ENCODE measurements around the gene HTRA3.

The HTRA3 gene

DNA sequence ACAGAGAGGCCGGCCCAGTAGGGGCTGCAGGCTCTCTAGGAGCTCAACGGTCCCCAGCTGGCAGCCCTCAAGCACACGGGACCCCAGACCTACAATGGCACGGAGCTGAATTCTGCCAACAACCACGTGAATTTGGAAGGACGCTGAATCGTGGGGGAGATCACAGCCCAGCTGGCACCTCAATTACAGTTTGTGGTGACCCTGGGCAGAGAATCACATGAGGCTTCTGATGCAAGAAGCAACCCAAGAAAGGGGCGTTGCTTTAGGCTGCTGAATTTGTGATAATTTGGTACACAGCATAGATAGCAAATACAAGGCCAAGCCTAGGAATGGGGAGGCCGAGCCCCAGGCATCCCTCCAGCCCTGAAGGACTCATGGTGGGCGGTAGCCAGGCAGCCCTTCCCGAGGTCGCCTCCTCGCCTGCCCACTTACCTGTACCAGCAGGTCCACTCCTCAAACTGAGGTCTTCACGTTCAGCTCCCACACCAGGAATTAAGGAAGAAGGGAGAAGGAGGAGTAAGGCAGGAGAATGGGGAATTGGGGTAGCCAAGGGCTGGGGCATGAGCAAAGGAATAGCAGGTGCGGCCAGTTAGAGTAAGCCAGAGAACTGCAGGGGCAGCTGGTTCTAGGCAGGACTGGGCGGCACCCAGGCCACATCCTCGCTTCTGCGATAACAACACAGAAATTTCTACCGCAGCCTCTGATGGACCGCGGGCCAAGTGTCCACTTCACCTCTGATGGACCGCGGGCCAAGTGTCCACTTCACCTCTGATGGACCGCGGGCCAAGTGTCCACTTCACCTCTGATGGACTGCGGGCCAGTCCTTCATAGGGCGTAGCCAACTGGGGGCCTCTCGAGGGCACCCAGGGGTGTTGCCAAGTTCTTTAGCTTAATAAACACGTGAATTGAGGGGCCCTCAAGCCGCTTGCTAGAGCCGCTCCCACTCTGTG lies 23.4 kb upstream of the HTRA3 start:
- Histone ChIP-seq H3K79me2 (ENCODE audit: low read length) (no peaks in the 10 kb centered on the region), H3K4me1 (ENCODE audit: low read length) (peaks cover 8% of the 10 kb centered on the region; the same call in 1 of the 2 replicates)

DNA sequence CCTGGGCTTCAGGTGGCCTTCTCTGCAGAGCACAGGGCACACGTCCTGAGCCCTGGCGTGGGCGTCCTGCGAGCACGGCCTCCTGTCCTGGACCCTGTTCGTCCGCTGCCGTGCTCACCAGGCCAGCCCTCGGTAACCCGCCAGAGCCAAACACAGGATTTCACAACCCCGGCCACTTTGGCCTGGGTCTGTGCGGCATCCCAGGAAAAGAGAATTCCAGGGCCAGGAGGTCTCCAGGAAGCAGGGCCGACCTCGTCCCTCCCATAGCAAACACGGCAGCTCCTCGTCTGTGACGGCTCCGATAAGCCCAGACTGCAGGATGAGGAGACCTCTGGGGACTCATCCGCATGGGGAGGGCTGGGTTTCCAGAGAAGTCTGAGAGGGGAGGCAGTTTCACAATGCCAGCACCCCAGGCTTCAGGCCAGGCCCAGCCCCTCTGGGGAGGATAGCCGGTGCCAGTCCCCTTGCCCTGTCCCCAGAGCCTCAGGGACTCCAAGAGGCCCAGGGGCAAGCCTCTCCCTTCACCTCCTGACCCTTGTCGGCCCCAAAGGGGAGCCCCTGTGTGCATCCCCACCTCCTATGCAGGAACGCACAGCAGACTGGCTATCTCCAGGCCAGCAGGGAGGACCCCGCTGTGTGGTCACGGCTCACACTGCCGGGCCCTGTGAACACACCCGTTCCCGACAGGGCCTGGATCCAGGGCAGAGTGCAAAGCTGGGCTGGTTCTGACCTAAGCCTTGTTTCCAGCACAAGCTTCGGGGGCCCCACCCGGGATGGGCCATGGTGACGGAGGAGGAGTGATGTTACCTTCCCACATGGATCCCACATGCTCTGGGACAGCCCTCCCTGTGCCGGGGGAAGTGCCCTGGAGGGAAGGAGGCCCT lies 22.3 kb upstream of the HTRA3 start:
- H4K20me1 ChIP-seq (ENCODE audit: insufficient read depth, low read length), result no peaks in the 10 kb centered on the region
- H2AFZ ChIP-seq (ENCODE audit: low read depth, low read length), result no peak overlapping the region
- H3K4me2 ChIP-seq (ENCODE audit: low read length), result no peak overlapping the region
- no peak overlapping the region for H3K27ac ChIP-seq (ENCODE audit: low read length)
- H3K36me3 ChIP-seq (replicated peaks; ENCODE audit: low read depth, low read length), result no peaks in the 10 kb centered on the region
- H3K79me2 ChIP-seq (ENCODE audit: low read length), result no peaks in the 10 kb centered on the region
- no peak overlapping the region for H3K9ac ChIP-seq (ENCODE audit: low read length)
- no peak overlapping the region for H3K4me3 ChIP-seq (ENCODE audit: low read length)
- peaks cover 5% of the 10 kb centered on the region; the same call in 1 of the 2 replicates for H3K4me1 ChIP-seq (ENCODE audit: low read length)
- no peaks in the 10 kb centered on the region for H3K9me3 ChIP-seq (ENCODE audit: insufficient read depth, low read length)
- H3K27me3 ChIP-seq (ENCODE audit: low read depth, low read length), result no peaks in the 10 kb centered on the region
- TF ChIP-seq, protein P1, sequence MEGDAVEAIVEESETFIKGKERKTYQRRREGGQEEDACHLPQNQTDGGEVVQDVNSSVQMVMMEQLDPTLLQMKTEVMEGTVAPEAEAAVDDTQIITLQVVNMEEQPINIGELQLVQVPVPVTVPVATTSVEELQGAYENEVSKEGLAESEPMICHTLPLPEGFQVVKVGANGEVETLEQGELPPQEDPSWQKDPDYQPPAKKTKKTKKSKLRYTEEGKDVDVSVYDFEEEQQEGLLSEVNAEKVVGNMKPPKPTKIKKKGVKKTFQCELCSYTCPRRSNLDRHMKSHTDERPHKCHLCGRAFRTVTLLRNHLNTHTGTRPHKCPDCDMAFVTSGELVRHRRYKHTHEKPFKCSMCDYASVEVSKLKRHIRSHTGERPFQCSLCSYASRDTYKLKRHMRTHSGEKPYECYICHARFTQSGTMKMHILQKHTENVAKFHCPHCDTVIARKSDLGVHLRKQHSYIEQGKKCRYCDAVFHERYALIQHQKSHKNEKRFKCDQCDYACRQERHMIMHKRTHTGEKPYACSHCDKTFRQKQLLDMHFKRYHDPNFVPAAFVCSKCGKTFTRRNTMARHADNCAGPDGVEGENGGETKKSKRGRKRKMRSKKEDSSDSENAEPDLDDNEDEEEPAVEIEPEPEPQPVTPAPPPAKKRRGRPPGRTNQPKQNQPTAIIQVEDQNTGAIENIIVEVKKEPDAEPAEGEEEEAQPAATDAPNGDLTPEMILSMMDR (IDR thresholded peaks at IDR 0.05; ENCODE audit: low read depth, low read length), result no peak
- TF ChIP-seq EZH2phosphoT487 (IDR thresholded peaks at IDR 0.05; ENCODE audit: low read depth), result no peak

More for the DNA sequence above, 23.4 kb upstream of the HTRA3 start:
- Histone ChIP-seq H3K27me3 (ENCODE audit: low read depth, low read length) (no peaks in the 10 kb centered on the region), H3K4me3 (ENCODE audit: low read length) (no peak overlapping the region), H3K27ac (ENCODE audit: low read length) (no peak overlapping the region), H3K4me2 (ENCODE audit: low read length) (no peak overlapping the region), H4K20me1 (ENCODE audit: insufficient read depth, low read length) (no peaks in the 10 kb centered on the region), H3K36me3 (replicated peaks; ENCODE audit: low read depth, low read length) (no peaks in the 10 kb centered on the region), H2AFZ (ENCODE audit: low read depth, low read length) (no peak overlapping the region), H3K9ac (ENCODE audit: low read length) (no peak overlapping the region), H3K9me3 (ENCODE audit: insufficient read depth, low read length) (no peaks in the 10 kb centered on the region)
- TF ChIP-seq, protein P1 (IDR thresholded peaks at IDR 0.05; ENCODE audit: low read depth, low read length), result no peak
- TF ChIP-seq EZH2phosphoT487 (IDR thresholded peaks at IDR 0.05; ENCODE audit: low read depth), result no peak

DNA sequence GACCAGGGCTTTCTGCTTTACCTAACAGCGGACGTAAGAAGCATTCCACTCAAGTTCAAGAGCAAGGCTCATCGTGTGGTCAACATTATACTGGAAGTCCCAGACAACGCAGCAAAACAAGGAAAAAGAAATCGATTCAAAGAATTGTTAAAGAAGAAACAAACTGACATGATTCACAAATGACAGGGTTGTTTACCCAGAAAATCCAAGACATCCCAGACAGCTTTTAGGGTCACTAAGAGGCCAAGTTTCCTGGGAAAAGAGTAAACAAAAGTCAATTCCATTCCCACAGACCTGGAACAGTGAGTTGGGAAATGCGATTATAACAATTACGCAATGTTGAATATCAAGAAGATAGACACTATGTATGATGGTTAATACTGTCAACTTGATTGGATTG lies 21.5 kb upstream of the HTRA3 start:
- H2AFZ ChIP-seq (ENCODE audit: low read depth, low read length), result no peak overlapping the region
- H3K27me3 ChIP-seq (ENCODE audit: low read depth, low read length), result no peaks in the 10 kb centered on the region
- H4K20me1 ChIP-seq (ENCODE audit: insufficient read depth, low read length), result no peaks in the 10 kb centered on the region
- H3K4me2 ChIP-seq (ENCODE audit: low read length), result no peak overlapping the region
- no peak for TF ChIP-seq EZH2phosphoT487 (IDR thresholded peaks at IDR 0.05; ENCODE audit: low read depth)
- TF ChIP-seq, protein P1 (IDR thresholded peaks at IDR 0.05; ENCODE audit: low read depth, low read length), result no peak
- H3K36me3 ChIP-seq (replicated peaks; ENCODE audit: low read depth, low read length), result no peaks in the 10 kb centered on the region
- H3K27ac ChIP-seq (ENCODE audit: low read length), result no peak overlapping the region
- no peak overlapping the region for H3K9ac ChIP-seq (ENCODE audit: low read length)
- no peaks in the 10 kb centered on the region for H3K79me2 ChIP-seq (ENCODE audit: low read length)
- H3K9me3 ChIP-seq (ENCODE audit: insufficient read depth, low read length), result no peaks in the 10 kb centered on the region
- no peaks in the 10 kb centered on the region for H3K4me1 ChIP-seq (ENCODE audit: low read length)
- H3K4me3 ChIP-seq (ENCODE audit: low read length), result no peak overlapping the region

DNA sequence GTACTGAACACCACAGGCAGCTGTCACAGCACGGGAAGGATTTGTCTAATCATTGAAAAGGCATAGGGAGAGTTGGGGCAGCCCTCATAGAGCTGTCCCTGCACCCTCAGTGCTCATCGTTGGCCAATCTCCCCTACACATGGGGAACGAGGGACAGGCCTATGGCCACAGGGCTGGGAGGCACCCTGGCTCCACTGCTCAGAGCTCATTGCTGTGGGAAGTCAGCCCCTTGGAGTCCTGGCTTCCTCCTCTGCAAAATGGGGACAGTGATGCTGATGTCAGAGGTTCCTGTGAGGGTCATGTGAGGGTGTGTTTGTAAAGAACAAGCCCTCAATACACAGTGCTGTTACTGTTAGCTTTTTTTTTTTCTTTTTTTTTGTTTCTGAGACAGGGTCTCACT lies 19.3 kb upstream of the HTRA3 start:
- Histone ChIP-seq H3K27ac (ENCODE audit: low read length) (no peak overlapping the region), H3K9ac (ENCODE audit: low read length) (no peak overlapping the region), H3K4me2 (ENCODE audit: low read length) (no peak overlapping the region), H4K20me1 (ENCODE audit: insufficient read depth, low read length) (no peaks in the 10 kb centered on the region), H2AFZ (ENCODE audit: low read depth, low read length) (no peak overlapping the region), H3K36me3 (replicated peaks; ENCODE audit: low read depth, low read length) (no peaks in the 10 kb centered on the region), H3K4me1 (ENCODE audit: low read length) (no peaks in the 10 kb centered on the region), H3K27me3 (ENCODE audit: low read depth, low read length) (no peaks in the 10 kb centered on the region), H3K4me3 (ENCODE audit: low read length) (no peak overlapping the region), H3K9me3 (ENCODE audit: insufficient read depth, low read length) (no peaks in the 10 kb centered on the region), H3K79me2 (ENCODE audit: low read length) (no peaks in the 10 kb centered on the region)
- no peak for TF ChIP-seq EZH2phosphoT487 (IDR thresholded peaks at IDR 0.05; ENCODE audit: low read depth)
- TF ChIP-seq, protein P1 (IDR thresholded peaks at IDR 0.05; ENCODE audit: low read depth, low read length), result no peak
